H9 (cell line): ENCODE measurements around the gene PPP2R3B. TPM values are rescaled to one million over a fixed set of nuclear protein-coding genes. Genes with fewer than 3 reads are reported as not detected.

Source experiments
- DNase-seq: peaks from one replicate; pipeline ENCODE4 v3.0.0-alpha.2; 2017
- H2AFZ ChIP-seq: one replicate; pipeline ENCODE4 v1.6.1; 2013; ENCODE audit warnings: mild to moderate bottlenecking, low read length, control low read depth, moderate library complexity
- H2AK5ac ChIP-seq: 2 replicates; pipeline ENCODE4 v1.6.1; 2013; ENCODE audit warnings: low read length, control low read depth, mixed read lengths; ENCODE audit not compliant: insufficient read length
- H2BK120ac ChIP-seq: one replicate; pipeline ENCODE4 v1.6.1; 2013; ENCODE audit warnings: low read depth, mild to moderate bottlenecking, low read length, control low read depth, inconsistent platforms; ENCODE audit not compliant: poor library complexity, severe bottlenecking
- H2BK12ac ChIP-seq: 2 replicates; pipeline ENCODE4 v1.6.1; 2013; ENCODE audit warnings: low read length, control low read depth, mixed read lengths, low read depth; ENCODE audit not compliant: insufficient read length
- H2BK15ac ChIP-seq: 2 replicates; pipeline ENCODE4 v1.6.1; 2013; ENCODE audit warnings: low read depth, low read length, control low read depth
- H2BK20ac ChIP-seq: one replicate; pipeline ENCODE4 v1.6.1; 2013; ENCODE audit warnings: low read depth, mild to moderate bottlenecking, low read length, control low read depth, inconsistent platforms; ENCODE audit not compliant: poor library complexity, severe bottlenecking
- H2BK5ac ChIP-seq: 2 replicates; pipeline ENCODE4 v1.6.1; 2013; ENCODE audit warnings: low read length, control low read depth, mixed read lengths; ENCODE audit not compliant: insufficient read length
- H3K14ac ChIP-seq: 2 replicates; pipeline ENCODE4 v1.6.1; 2013; ENCODE audit warnings: low read length, control low read depth; ENCODE audit not compliant: insufficient read depth
- H3K18ac ChIP-seq: 2 replicates; pipeline ENCODE4 v1.6.1; 2013; ENCODE audit warnings: low read depth, mild to moderate bottlenecking, mixed read lengths, low read length, control low read depth; ENCODE audit not compliant: insufficient read length
- H3K23ac ChIP-seq: 2 replicates; pipeline ENCODE4 v1.6.1; 2013; ENCODE audit warnings: low read length, control low read depth, mixed read lengths, low read depth; ENCODE audit not compliant: insufficient read length
- H3K23me2 ChIP-seq: 2 replicates; pipeline ENCODE4 v1.6.1; 2013; ENCODE audit warnings: low read depth, mild to moderate bottlenecking, mixed read lengths, low read length, control low read depth; ENCODE audit not compliant: insufficient read length, poor library complexity, severe bottlenecking
- H3K27ac ChIP-seq: 2 replicates; pipeline ENCODE4 v1.5.1; 2013; ENCODE audit warnings: low read length, control low read depth, mixed read lengths, low read depth; ENCODE audit not compliant: insufficient read length
- H3K27me3 ChIP-seq: 2 replicates; pipeline ENCODE4 v1.6.1; 2013; ENCODE audit warnings: low read length, control low read depth, inconsistent platforms; ENCODE audit not compliant: insufficient read depth
- H3K4ac ChIP-seq: 2 replicates; pipeline ENCODE4 v1.6.1; 2013; ENCODE audit warnings: low read depth, mild to moderate bottlenecking, control low read depth, inconsistent platforms, low read length, moderate library complexity
- H3K4me1 ChIP-seq: 2 replicates; pipeline ENCODE4 v1.6.1; 2013; ENCODE audit warnings: low read length, control low read depth, inconsistent platforms; ENCODE audit not compliant: insufficient read depth
- H3K4me2 ChIP-seq: 2 replicates; pipeline ENCODE4 v1.6.1; 2013; ENCODE audit warnings: low read length, control low read depth, mixed read lengths; ENCODE audit not compliant: insufficient read length, insufficient read depth
- H3K56ac ChIP-seq: 2 replicates; pipeline ENCODE4 v1.6.1; 2013; ENCODE audit warnings: low read depth, mild to moderate bottlenecking, mixed read lengths, low read length, control low read depth; ENCODE audit not compliant: insufficient read length
- H3K79me1 ChIP-seq: 2 replicates; pipeline ENCODE4 v1.6.1; 2013; ENCODE audit warnings: low read depth, mild to moderate bottlenecking, moderate library complexity, low read length, control low read depth, inconsistent platforms; ENCODE audit not compliant: insufficient read depth, poor library complexity, severe bottlenecking
- H3K79me2 ChIP-seq: 2 replicates; pipeline ENCODE4 v1.6.1; 2013; ENCODE audit warnings: low read length, control low read depth, inconsistent platforms; ENCODE audit not compliant: insufficient read depth
- H3K9ac ChIP-seq: 2 replicates; pipeline ENCODE4 v1.6.1; 2013; ENCODE audit warnings: low read length, control low read depth, mixed read lengths; ENCODE audit not compliant: insufficient read length; ENCODE audit errors: extremely low read depth
- H3K9me3 ChIP-seq: one replicate; pipeline ENCODE4 v1.6.1; 2013; ENCODE audit warnings: low read depth, low read length, inconsistent platforms; ENCODE audit not compliant: control insufficient read depth
- H3T11ph ChIP-seq: one replicate; pipeline ENCODE4 v1.6.1; 2013; ENCODE audit warnings: mild to moderate bottlenecking, low read length, control low read depth, inconsistent platforms
- H4K20me1 ChIP-seq: one replicate; pipeline ENCODE4 v1.6.1; 2013; ENCODE audit not compliant: control insufficient read depth, insufficient read length, insufficient read depth
- H4K5ac ChIP-seq: 2 replicates; pipeline ENCODE4 v1.6.1; 2013; ENCODE audit warnings: low read depth, mild to moderate bottlenecking, mixed read lengths, low read length, control low read depth; ENCODE audit not compliant: insufficient read length
- H4K8ac ChIP-seq: replicated peaks from 2 replicates; pipeline ENCODE4 v1.6.1; 2013; ENCODE audit warnings: low read length, control low read depth, mixed read lengths, low read depth; ENCODE audit not compliant: insufficient read length
- H4K91ac ChIP-seq: 2 replicates; pipeline ENCODE4 v1.6.1; 2013; ENCODE audit warnings: low read depth, mild to moderate bottlenecking, moderate library complexity, mixed read lengths, low read length, control low read depth; ENCODE audit not compliant: insufficient read length
- H3K27ac Mint-ChIP-seq, 3 experiments: 2 replicates in 2 of 3; 3 replicates in 1 of 3; pipeline ENCODE4 v1.8.0; 2020 to 2021; ENCODE audit warnings: mixed read lengths in 3 of 3, mild to moderate bottlenecking in 1 of 3, moderate library complexity in 1 of 3
- H3K27me3 Mint-ChIP-seq: 2 replicates; pipeline ENCODE4 v1.8.0; 2021; ENCODE audit warnings: low read depth, mild to moderate bottlenecking, moderate library complexity, mixed read lengths
- H3K36me3 Mint-ChIP-seq, 3 experiments: 2 replicates in 2 of 3; 3 replicates in 1 of 3; pipeline ENCODE4 v1.8.0; 2020 to 2021; ENCODE audit warnings: low read depth in 3 of 3, mixed read lengths in 3 of 3; ENCODE audit not compliant: insufficient read depth in 1 of 3
- H3K4me1 Mint-ChIP-seq, 2 experiments: 2 replicates each; pipeline ENCODE4 v1.8.0; 2020; ENCODE audit warnings: mixed read lengths in 2 of 2
- H3K4me3 Mint-ChIP-seq, 2 experiments: 2 replicates in 1 of 2; 3 replicates in 1 of 2; pipeline ENCODE4 v1.8.0; 2020 to 2021; ENCODE audit warnings: mild to moderate bottlenecking in 2 of 2, mixed read lengths in 2 of 2, moderate library complexity in 1 of 2
- H3K9me3 Mint-ChIP-seq, 2 experiments: 2 replicates in 1 of 2; 3 replicates in 1 of 2; pipeline ENCODE4 v1.8.0; 2020; ENCODE audit warnings: mild to moderate bottlenecking in 2 of 2, mixed read lengths in 2 of 2, moderate library complexity in 1 of 2
- CTCF ChIP-seq: fragments of 200-600 bp; sonication (generic); conservative IDR thresholded peaks from 3 replicates; pipeline ENCODE4 v1.8.0; 2021; ENCODE audit warnings: antibody characterized with exemption, mild to moderate bottlenecking
- WGBS: extraction: QIAGEN DNeasy Blood & Tissue Kit; methylation state at CpG from one replicate; pipeline ENCODE4 v1.1.7; 2013; ENCODE audit warnings: missing lambda C conversion rate, low lambda C conversion rate, mixed read lengths; ENCODE audit not compliant: insufficient read length; ENCODE audit errors: extremely low coverage; 5-methylcytosine and 5-hydroxymethylcytosine counted together
- total RNA-seq: library from RNA; stranded (reverse); gene quantifications from 2 replicates; pipeline ENCODE4 v1.2.1, GENCODE V29; 2021

PPP2R3B gene
- total RNA-seq, 1 experiment from 2014 or later = 72.1 TPM

DNA sequence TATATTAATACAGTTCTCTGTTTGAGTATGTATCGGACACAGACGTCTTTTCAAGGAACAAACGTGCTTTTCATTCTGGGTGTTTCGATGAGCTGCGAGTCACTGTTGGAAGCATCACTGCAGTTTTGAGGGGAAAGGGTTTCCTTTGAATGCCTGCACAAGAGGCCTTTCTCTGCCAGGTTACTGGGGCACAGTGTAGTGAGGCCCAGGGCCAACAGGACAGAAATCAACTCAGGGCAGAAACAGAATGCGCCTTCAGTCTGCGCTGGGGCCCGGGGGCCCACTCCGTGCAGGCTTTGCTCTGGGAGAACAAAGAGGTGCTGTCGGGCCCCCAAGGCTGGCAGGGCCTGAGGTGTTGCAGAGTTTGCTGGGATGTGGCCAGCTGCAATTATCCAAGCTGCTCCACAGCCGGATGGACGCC is 2.3 kb upstream of the PPP2R3B start:
- Histone ChIP-seq H3K79me2 (no peaks in the 10 kb centered on the region; the same call in 1 of the 2 replicates), H3K4me2 (no peak overlapping the region), H3K27ac (no peak overlapping the region), H3K9me3 (no peaks in the 10 kb centered on the region), H2BK5ac (no peak overlapping the region), H2BK120ac (no peak overlapping the region), H2AFZ (no peak overlapping the region), H3K56ac (no peak overlapping the region), H3K23ac (no peak overlapping the region), H3K27me3 (no peaks in the 10 kb centered on the region), H3K14ac (no peak overlapping the region; the same call in 1 of the 2 replicates), H4K8ac (no peak overlapping the region), H3K4ac (no peak overlapping the region), H3K23me2 (peaks cover 5% of the 10 kb centered on the region), H2BK15ac (no peak overlapping the region), H3K4me1 (no peaks in the 10 kb centered on the region), H4K20me1 (no peaks in the 10 kb centered on the region), H2AK5ac (no peak overlapping the region), H3T11ph (no peak overlapping the region), H2BK12ac (no peak overlapping the region), H3K79me1 (no peaks in the 10 kb centered on the region), H4K91ac (no peak overlapping the region), H3K18ac (no peak overlapping the region), H3K9ac (no peak overlapping the region), H4K5ac (no peak overlapping the region), H2BK20ac (no peak overlapping the region)
- Mint-ChIP-seq H3K27ac (peak overlapping the region in 2 of 3 experiments; percentile 61 to 62; a peak in 2 of 7 replicates), H3K4me3 (no peak overlapping the region; a peak in 2 of 5 replicates), H3K27me3 (peaks cover 3% of the 10 kb centered on the region), H3K4me1 (peaks cover 0 to 8% of the 10 kb centered on the region in 2 experiments; a peak in 2 of 4 replicates), H3K36me3 (peaks cover 2 to 4% (median 3%) of the 10 kb centered on the region in 3 experiments; a peak in 6 of 7 replicates), H3K9me3 (no peaks in the 10 kb centered on the region; a peak in 1 of 5 replicates)
- DNase-seq = no peak
- WGBS = no CpG with 5 or more reads among the region's 12 CpGs
- no peak for TF ChIP-seq CTCF
